B cell (primary cell): ENCODE results near the gene CAMTA1. TPM values are rescaled to one million over a fixed set of nuclear protein-coding genes. Genes with fewer than 3 reads are reported as not detected.

Experiments
- ATAC-seq: fragments of 200-7000 bp; cut with Tn5 transposase; one replicate; pipeline ENCODE4 v1.10.0; 2021; ENCODE audit warnings: low read depth, mild to moderate bottlenecking, moderate number of reproducible peaks, moderate library complexity
- CTCF ChIA-PET: fragments of 350-600 bp; sonication (Branson Sonifier 250); formaldehyde crosslinking; loops from one replicate; lab custom pipeline; 2021; ENCODE audit warnings: antibody characterized with exemption, inconsistent platforms; lab: Charles Lee
- POLR2A ChIA-PET: fragments of 350-600 bp; sonication (Branson Sonifier 250); formaldehyde crosslinking; loops from one replicate; lab custom pipeline; 2021; ENCODE audit warnings: antibody characterized with exemption; lab: Charles Lee
- DNase-seq: peaks from one replicate; pipeline ENCODE4 v3.0.0; 2013
- H2AFZ ChIP-seq: 2 replicates; pipeline ENCODE4 v1.6.1; 2012; ENCODE audit warnings: mild to moderate bottlenecking, low read depth, low read length; ENCODE audit not compliant: insufficient read depth, poor library complexity, severe bottlenecking
- H3K27ac ChIP-seq, 2 donors: 1 replicate in 1 of 2; 2 replicates in 1 of 2; pipeline ENCODE4 v1.5.1; 2012 to 2013; ENCODE audit warnings: low read length in 2 of 2, mild to moderate bottlenecking in 2 of 2, moderate library complexity in 1 of 2
- H3K27me3 ChIP-seq, 4 experiments: fragments of 200-600 bp in 1 of 4; sonication (generic) in 1 of 4; replicated peaks in 1 of 4; 1 replicate in 2 of 4; 2 replicates in 2 of 4; pipeline versions ENCODE4 v1.6.1 to v1.7.0; 2013 to 2016; ENCODE audit warnings: low read length in 3 of 4, mild to moderate bottlenecking in 2 of 4, mixed read lengths in 1 of 4, moderate library complexity in 1 of 4; ENCODE audit not compliant: insufficient read depth in 4 of 4, control insufficient read depth in 3 of 4; ENCODE audit errors: control extremely low read depth in 1 of 4
- H3K36me3 ChIP-seq, 2 experiments: replicated peaks in 1 of 2; 1 replicate in 1 of 2; 2 replicates in 1 of 2; pipeline versions ENCODE4 v1.6.1 to v1.7.1; 2013; ENCODE audit warnings: low read length in 1 of 2; ENCODE audit not compliant: insufficient read depth in 2 of 2, control insufficient read depth in 1 of 2; ENCODE audit errors: control extremely low read depth in 1 of 2, extremely low read depth in 1 of 2
- H3K4me1 ChIP-seq, 2 donors: fragments of 200-600 bp in 1 of 2; sonication (generic) in 1 of 2; 1 replicate in 1 of 2; 2 replicates in 1 of 2; pipeline versions ENCODE4 v1.5.1 to v1.6.1; 2013 to 2017; ENCODE audit warnings: low read length in 2 of 2; ENCODE audit not compliant: control insufficient read depth in 2 of 2, insufficient read depth in 2 of 2
- H3K4me2 ChIP-seq: replicated peaks from 2 replicates; pipeline ENCODE3; 2012; ENCODE audit warnings: mild to moderate bottlenecking, low read depth, low read length; ENCODE audit not compliant: poor library complexity, severe bottlenecking
- H3K4me3 ChIP-seq, 5 experiments: fragments of 200-600 bp in 1 of 5; sonication (generic) in 1 of 5; 1 replicate in 3 of 5; 2 replicates in 2 of 5; pipeline versions ENCODE4 v1.5.1 to v1.7.0; 2011 to 2016; ENCODE audit warnings: low read length in 4 of 5, mild to moderate bottlenecking in 4 of 5, low read depth in 2 of 5, control low read depth in 1 of 5, moderate library complexity in 1 of 5; ENCODE audit not compliant: insufficient read depth in 1 of 5; ENCODE audit errors: control extremely low read depth in 1 of 5, extremely low read depth in 1 of 5
- H3K79me2 ChIP-seq: fragments of 200-600 bp; sonication (generic); one replicate; pipeline ENCODE4 v1.6.0; 2016; ENCODE audit warnings: low read length; ENCODE audit not compliant: control insufficient read depth, insufficient read depth
- H3K9ac ChIP-seq: fragments of 200-600 bp; sonication (generic); 2 replicates; pipeline ENCODE4 v1.6.1; 2017; ENCODE audit warnings: mild to moderate bottlenecking, low read length, moderate library complexity
- H3K9me3 ChIP-seq, 3 donors: one replicate each; pipeline versions ENCODE4 v1.6.1 to v1.7.1; 2013; ENCODE audit warnings: low read length in 2 of 3; ENCODE audit not compliant: control insufficient read depth in 2 of 3, insufficient read depth in 1 of 3; ENCODE audit errors: control extremely low read depth in 1 of 3
- H4K20me1 ChIP-seq: 2 replicates; pipeline ENCODE4 v1.6.0; 2012; ENCODE audit warnings: mild to moderate bottlenecking, low read length; ENCODE audit not compliant: insufficient read depth, control insufficient read depth, poor library complexity, severe bottlenecking
- H3K27ac Mint-ChIP-seq: one replicate; pipeline ENCODE4 v1.8.0; 2021; ENCODE audit warnings: mixed read lengths
- H3K27me3 Mint-ChIP-seq: one replicate; pipeline ENCODE4 v1.8.0; 2021; ENCODE audit warnings: mixed read lengths
- H3K4me1 Mint-ChIP-seq: one replicate; pipeline ENCODE4 v1.8.0; 2021; ENCODE audit warnings: mixed read lengths
- H3K4me3 Mint-ChIP-seq: one replicate; pipeline ENCODE4 v1.8.0; 2021; ENCODE audit warnings: mixed read lengths
- H3K9me3 Mint-ChIP-seq: one replicate; pipeline ENCODE4 v1.8.0; 2022; ENCODE audit warnings: mixed read lengths; ENCODE audit not compliant: insufficient read depth
- EZH2 ChIP-seq: IDR thresholded peaks from 2 replicates; pipeline ENCODE4 v1.6.1; 2012; ENCODE audit warnings: borderline replicate concordance, low read depth, mild to moderate bottlenecking, moderate library complexity, low read length; ENCODE audit not compliant: insufficient read depth, poor library complexity, severe bottlenecking
- WGBS: methylation state at CpG from one replicate; pipeline ENCODE4 v1.1.5; 2013; ENCODE audit warnings: missing lambda C conversion rate; ENCODE audit not compliant: insufficient coverage; 5-methylcytosine and 5-hydroxymethylcytosine counted together
- intact Hi-C: fragments of 100-400 bp; cut with micrococcal nuclease; formaldehyde crosslinking; loops from one replicate; pipeline ENCODE4 v1.10.0; 2022
- polyA plus RNA-seq: library from polyadenylated mRNA; depleted of rRNA; stranded (reverse); fragments of >200 nt; gene quantifications from 2 replicates; pipeline ENCODE4 v1.2.3, GENCODE V29; 2012
- total RNA-seq, 2 donors: library from RNA; stranded (reverse); fragments of 120-200 nt in 1 of 2; gene quantifications; 1 replicate in 1 of 2; 2 replicates in 1 of 2; pipeline versions ENCODE4 v1.2.3 to v1.2.4, GENCODE V29; 2013 to 2022
- TF ChIP-seq, protein P1 (sequence below): fragments of 200-600 bp; IDR thresholded peaks from one replicate; pipeline ENCODE4 v1.8.0; 2022; ENCODE audit warnings: antibody characterized with exemption, mild to moderate bottlenecking

Gene CAMTA1
- total and polyA plus RNA-seq, 2 donors (not counting 1 experiment from before 2014, with no cell fraction given): 42.2 to 45.7 TPM

DNA sequence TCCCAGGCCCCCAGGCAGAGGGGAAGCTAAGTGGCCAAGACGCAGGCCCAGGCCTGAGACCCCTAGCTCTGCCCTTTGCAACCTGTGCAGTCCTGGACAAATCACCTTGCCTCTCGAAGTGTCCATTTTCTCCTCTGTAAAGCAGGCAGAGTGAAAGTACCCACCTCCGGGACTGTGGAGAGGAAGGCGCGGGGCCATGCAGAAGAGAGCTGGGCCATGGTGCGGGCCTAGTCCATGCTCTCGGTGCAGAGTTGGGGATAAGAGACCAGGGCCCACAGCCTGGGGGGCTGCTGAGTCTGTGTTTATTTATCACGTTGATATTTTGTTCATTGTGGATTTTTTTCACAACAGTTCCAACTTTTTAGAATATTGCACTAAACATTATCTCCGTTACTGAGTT, 825.7 kb downstream of the CAMTA1 start:
- ChIA-PET POLR2A (no interaction called here), CTCF (no interaction called here)
- Histone ChIP-seq H3K9ac (no peak overlapping the region), H3K9me3 (no peaks in the 10 kb centered on the region), H3K4me2 (no peak overlapping the region), H4K20me1 (no peaks in the 10 kb centered on the region), H3K36me3 (no peaks in the 10 kb centered on the region), H3K27ac (no peak overlapping the region), H2AFZ (no peak overlapping the region), H3K79me2 (no peaks in the 10 kb centered on the region), H3K4me1 (no peaks in the 10 kb centered on the region), H3K27me3 (peaks cover 0 to 3% (median 0%) of the 10 kb centered on the region in 4 experiments), H3K4me3 (no peak overlapping the region)
- Mint-ChIP-seq H3K4me3 (no peak overlapping the region), H3K4me1 (no peaks in the 10 kb centered on the region), H3K27me3 (peaks cover 10% of the 10 kb centered on the region), H3K9me3 (no peaks in the 10 kb centered on the region), H3K27ac (no peak overlapping the region)
- 94% methylated on average over 5 of the region's 9 CpGs for WGBS
- ATAC-seq (no peak), DNase-seq (no peak)
- TF ChIP-seq, protein P1, sequence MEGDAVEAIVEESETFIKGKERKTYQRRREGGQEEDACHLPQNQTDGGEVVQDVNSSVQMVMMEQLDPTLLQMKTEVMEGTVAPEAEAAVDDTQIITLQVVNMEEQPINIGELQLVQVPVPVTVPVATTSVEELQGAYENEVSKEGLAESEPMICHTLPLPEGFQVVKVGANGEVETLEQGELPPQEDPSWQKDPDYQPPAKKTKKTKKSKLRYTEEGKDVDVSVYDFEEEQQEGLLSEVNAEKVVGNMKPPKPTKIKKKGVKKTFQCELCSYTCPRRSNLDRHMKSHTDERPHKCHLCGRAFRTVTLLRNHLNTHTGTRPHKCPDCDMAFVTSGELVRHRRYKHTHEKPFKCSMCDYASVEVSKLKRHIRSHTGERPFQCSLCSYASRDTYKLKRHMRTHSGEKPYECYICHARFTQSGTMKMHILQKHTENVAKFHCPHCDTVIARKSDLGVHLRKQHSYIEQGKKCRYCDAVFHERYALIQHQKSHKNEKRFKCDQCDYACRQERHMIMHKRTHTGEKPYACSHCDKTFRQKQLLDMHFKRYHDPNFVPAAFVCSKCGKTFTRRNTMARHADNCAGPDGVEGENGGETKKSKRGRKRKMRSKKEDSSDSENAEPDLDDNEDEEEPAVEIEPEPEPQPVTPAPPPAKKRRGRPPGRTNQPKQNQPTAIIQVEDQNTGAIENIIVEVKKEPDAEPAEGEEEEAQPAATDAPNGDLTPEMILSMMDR: no peak
- no peak for TF ChIP-seq EZH2
- intact Hi-C loops: no loop called here

DNA sequence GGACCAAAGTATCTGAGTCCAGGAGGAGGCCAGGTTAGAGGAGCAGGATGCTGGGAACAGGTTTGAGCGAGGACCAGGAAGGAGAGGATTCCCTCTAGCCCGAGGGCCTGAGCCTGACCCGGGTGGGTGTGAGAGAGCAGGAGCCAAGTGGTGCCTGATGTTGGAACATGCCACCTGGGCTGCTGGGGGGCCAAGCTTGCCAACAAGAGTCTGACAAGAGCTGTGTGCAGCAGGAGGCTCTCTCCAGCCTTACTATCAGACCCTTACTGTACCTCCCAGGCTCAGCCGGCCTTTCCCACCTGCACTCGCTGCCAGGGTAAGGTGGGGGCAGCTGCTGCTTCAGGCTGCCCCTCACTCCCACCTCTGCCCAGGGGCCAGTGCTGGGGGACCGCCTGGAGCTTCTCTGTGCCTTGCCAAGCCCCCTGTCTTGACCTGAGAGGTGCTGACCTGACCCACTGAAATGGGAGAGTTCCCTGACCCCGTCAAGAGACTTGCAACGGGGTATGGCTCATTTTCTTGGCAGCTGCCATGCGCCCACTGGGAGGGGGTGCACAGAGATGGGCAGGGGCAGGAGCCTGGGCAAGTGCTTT, 826.3 kb downstream of the CAMTA1 start:
- Histone ChIP-seq H3K9ac (no peak overlapping the region), H3K9me3 (no peaks in the 10 kb centered on the region), H3K4me3 (no peak overlapping the region), H3K27me3 (peaks cover 0 to 1% (median 0%) of the 10 kb centered on the region in 4 experiments), H3K79me2 (no peaks in the 10 kb centered on the region), H3K4me1 (no peaks in the 10 kb centered on the region), H3K4me2 (no peak overlapping the region), H3K36me3 (no peaks in the 10 kb centered on the region), H2AFZ (no peak overlapping the region), H3K27ac (no peak overlapping the region), H4K20me1 (no peaks in the 10 kb centered on the region)
- intact Hi-C loops: no loop called here
- POLR2A ChIA-PET: no interaction called here
- no peak overlapping the region for H3K4me3 Mint-ChIP-seq
- no peak for TF ChIP-seq EZH2
- TF ChIP-seq, protein P1: no peak
- H3K4me1 Mint-ChIP-seq: no peaks in the 10 kb centered on the region
- no peak for DNase-seq
- 84% methylated on average over 9 of the region's 9 CpGs for whole genome bisulfite sequencing
- H3K9me3 Mint-ChIP-seq: no peaks in the 10 kb centered on the region
- no peak for ATAC-seq
- peaks cover 10% of the 10 kb centered on the region for H3K27me3 Mint-ChIP-seq
- no peak overlapping the region for H3K27ac Mint-ChIP-seq
- CTCF ChIA-PET: no interaction called here
